ENCODE results near the gene CFAP300.

Gene CFAP300
- total RNA-seq = 0 to 0.29 (median 0) reads per million in 4 experiments

GRCh38 chr11:102047305-102047924, at the start of gene CFAP300:
TSS of gene CFAP300 (plus strand) at chr11:102047437. CDS start at chr11:102047471, 34 bp downstream.
- no peak for DNase-seq

GRCh38 chr11:102001657-102002338, 45.4 kb upstream of the CFAP300 start:
- no peak for DNase-seq

- no peak for DNase-seq
These were observed 43.0 kb upstream of the CFAP300 start for GRCh38 chr11:102004220-102004619.

- no peak for DNase-seq
These were observed 41.9 kb upstream of the CFAP300 start for GRCh38 chr11:102005306-102005705.

- DNase-seq = no peak
These were observed 40.2 kb upstream of the CFAP300 start for GRCh38 chr11:102006835-102007566.

GRCh38 chr11:102007567-102008437, 39.4 kb upstream of the CFAP300 start:
- no peak for DNase-seq

GRCh38 chr11:102010776-102011494, 36.3 kb upstream of the CFAP300 start:
- no peak for DNase-seq

GRCh38 chr11:102012946-102013345, 34.3 kb upstream of the CFAP300 start:
- DNase-seq = no peak

- no peak for DNase-seq
These were observed 32.5 kb upstream of the CFAP300 start for GRCh38 chr11:102014756-102015155.

GRCh38 chr11:102017026-102017425, 30.2 kb upstream of the CFAP300 start:
- no peak for DNase-seq

GRCh38 chr11:102026217-102026616, 21.0 kb upstream of the CFAP300 start:
- DNase-seq = no peak

- DNase-seq = no peak
These were observed 20.3 kb upstream of the CFAP300 start for GRCh38 chr11:102026959-102027358.

- no peak for DNase-seq
These were observed 10.5 kb upstream of the CFAP300 start for GRCh38 chr11:102036757-102037156.

- no peak for DNase-seq
These were observed 396 bp upstream of the CFAP300 start for GRCh38 chr11:102046841-102047240.

GRCh38 chr11:102050927-102051575, 3.8 kb downstream of the CFAP300 start:
- no peak for DNase-seq

GRCh38 chr11:102061276-102061675, 14.0 kb downstream of the CFAP300 start:
- no peak for DNase-seq

GRCh38 chr11:102062106-102062505, 14.9 kb downstream of the CFAP300 start:
- no peak for DNase-seq

GRCh38 chr11:102064316-102064715, 17.1 kb downstream of the CFAP300 start:
- no peak for DNase-seq

GRCh38 chr11:102070766-102071165, 23.5 kb downstream of the CFAP300 start:
- DNase-seq = no peak

- no peak for DNase-seq
These were observed 24.5 kb downstream of the CFAP300 start for GRCh38 chr11:102071497-102072472.

All from effector CD8-positive, alpha-beta T cell (primary cell).